GM19193 (cell line): ENCODE measurements around the gene NEK7.

Experiments used
- POLR2A ChIP-seq: IDR thresholded peaks from 4 replicates; pipeline ENCODE4 v1.6.1; 2011; ENCODE audit not compliant: insufficient read depth, insufficient read length; ENCODE audit errors: extremely low read depth

The NEK7 gene

DNA sequence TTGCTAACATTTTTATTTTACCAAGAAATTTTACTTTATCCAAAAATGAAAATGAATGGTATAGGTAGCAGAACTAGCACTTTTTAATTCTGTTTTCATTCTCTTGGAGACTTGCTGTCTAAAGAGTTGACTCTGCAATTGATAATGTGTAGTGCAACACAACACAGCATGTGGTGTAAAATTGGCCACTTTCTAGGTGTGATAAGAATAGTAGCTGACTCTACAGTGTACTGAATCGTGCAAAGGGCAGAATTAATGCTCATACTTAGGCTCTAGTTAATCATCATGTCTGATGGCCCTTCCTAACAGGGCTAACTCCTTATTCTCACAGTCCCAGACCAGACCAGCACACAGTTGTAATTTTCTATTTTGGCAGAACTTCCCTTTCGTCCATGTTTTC lies 140.5 kb downstream of the NEK7 start:
- no peak for TF ChIP-seq POLR2A

DNA sequence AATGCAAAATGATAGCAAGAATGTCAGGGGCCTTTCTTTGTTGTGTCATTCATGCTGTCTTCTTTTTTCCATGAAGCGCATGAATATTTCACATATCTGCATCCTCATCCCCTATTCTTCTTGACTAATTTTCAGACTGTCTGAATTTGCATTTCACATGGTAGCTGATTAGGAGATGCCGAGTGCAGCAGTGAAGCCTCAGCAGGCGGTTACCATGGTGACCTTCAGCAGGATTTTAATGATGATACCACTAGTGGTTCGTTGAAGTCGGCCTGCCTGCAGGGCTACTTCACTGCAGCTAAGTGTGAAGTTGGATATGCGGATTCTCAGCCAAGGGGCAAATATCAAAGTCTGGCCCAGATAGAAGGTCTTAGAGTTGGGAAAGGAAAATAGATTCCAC lies 141.8 kb downstream of the NEK7 start:
- TF ChIP-seq POLR2A = no peak

DNA sequence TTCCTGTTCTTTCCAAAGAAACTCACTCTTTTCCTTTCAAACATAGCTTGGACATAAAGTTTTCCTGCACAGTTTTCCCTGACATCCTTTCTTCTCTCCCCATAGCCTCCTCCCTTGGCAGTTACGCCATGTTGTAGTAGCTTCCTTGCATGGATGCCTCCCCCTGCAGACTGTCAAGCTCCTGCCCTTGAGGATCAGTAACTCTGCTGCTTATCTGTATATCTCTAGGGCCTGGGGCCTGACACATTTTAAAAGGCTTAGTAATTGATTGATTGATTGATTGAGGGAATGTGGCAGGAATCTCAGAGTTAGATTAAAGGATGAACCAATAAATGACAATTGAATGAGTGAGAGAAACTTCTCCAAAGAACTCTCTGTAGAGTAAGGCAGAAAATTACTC lies 143.7 kb downstream of the NEK7 start:
- no peak for TF ChIP-seq POLR2A

DNA sequence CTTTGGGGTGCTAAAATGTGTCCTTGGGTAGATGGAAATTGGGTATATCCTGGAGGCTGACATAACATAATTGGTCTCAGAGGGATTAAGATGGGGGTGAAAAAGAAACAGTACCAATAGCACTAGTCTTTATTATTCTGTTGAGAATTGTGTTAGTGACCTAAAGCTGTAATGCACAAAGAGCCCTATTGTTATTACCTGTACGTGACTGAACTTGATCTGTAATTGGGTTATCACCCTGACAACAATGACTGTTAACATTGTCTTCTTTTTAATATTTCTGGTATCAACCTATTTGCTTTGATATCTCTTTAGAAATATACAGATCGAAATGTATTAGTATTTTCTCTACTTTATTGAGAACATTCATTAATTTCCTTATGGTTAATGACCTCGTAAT lies 147.6 kb downstream of the NEK7 start:
- TF ChIP-seq POLR2A = no peak

DNA sequence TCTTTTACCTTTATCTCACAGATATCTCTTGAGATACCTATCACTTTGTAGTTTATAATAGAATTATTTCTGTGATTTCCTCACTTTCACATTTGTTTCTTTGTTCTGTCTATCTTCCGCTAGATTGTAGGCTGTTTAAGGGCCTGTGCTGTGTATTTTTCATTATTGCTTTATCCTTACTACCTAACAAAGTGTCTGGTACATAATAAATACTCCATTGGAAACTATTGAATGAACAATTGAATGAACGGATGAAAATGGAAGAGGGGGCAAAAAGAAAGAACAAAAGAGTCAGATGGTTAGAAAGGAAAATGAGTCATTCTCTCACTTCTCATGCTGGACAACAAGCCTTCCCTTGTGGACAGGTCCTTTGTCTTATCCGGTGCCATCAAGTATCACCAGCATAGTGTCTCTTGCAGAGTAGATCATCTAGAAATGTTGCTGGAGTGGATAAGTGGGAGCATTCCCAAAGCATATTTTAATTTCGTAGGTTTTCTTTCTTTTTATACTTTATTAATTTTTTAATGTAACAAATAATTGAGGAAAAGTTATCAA lies 159.8 kb downstream of the NEK7 start:
- TF ChIP-seq POLR2A = no peak

DNA sequence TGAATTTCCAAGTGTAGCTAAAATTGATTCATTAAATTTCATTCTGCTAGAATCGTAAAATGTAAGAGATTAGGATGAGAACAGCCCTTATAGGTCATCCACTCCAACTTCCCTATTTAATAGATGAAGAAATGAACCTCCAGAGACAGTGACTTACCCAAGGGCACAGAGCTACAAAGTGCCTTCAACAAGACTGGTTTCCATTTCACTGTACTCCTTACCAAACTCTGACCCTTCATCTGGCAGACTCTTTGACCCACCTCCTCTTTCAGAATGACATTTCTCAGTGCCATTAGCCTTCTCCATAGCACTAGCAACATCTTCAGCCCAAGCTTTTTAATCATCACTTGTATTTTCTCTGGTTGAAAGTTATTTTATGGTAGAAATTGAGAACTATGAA lies 161.3 kb downstream of the NEK7 start:
- no peak for TF ChIP-seq POLR2A

DNA sequence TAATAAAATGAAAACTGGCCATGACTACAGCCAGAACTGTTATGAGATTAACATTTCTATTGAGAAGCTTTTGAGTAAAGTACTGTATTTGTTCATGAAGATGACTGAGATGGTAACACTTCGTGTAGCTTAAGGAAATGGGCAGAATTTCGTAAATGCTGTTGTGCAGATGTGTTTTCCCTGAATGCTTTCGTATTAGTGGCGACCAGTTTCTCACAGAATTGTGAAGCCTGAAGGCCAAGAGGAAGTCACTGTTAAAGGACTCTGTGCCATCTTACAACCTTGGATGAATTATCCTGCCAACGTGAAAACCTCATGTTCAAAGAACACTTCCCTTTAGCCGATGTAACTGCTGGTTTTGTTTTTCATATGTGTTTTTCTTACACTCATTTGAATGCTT lies 164.0 kb downstream of the NEK7 start:
- TF ChIP-seq POLR2A = no peak

DNA sequence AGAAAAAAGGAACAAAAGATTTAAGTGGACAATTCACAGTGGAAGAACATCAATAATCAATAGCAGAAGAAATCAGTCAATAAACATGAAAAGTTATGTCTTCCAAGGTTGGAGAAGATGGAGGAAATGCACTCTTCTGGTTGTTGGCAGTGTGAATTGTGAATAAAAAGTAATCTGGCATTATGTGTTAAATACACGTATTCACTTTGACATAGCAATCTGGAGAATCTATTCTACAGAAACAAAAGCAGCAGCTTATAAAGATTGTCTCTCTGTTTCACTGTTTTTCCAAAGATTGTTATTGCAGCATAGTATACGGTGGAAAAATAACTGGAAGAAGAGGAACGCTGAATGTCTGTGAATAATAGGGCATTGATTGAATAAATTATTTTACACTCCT lies 169.4 kb downstream of the NEK7 start:
- no peak for TF ChIP-seq POLR2A

DNA sequence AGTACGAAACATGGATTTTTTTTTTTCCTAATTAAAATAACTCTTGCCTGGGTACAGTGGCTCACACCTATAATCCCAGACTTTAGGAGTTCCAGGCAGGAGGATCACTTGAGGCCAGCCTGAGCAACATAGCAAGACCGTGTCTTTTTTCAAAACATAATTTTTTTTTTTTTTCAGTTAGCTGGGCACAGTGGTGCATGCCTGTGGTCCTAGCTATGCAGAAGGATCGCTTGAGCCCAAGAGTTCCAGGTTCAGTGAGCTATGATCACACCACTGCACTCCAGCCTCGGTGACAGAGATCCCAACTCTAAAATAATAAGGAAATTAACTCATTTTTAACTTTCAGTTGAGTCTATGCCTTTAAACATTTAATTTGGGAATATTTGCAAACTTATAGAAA lies 170.1 kb downstream of the NEK7 start:
- no peak for TF ChIP-seq POLR2A

DNA sequence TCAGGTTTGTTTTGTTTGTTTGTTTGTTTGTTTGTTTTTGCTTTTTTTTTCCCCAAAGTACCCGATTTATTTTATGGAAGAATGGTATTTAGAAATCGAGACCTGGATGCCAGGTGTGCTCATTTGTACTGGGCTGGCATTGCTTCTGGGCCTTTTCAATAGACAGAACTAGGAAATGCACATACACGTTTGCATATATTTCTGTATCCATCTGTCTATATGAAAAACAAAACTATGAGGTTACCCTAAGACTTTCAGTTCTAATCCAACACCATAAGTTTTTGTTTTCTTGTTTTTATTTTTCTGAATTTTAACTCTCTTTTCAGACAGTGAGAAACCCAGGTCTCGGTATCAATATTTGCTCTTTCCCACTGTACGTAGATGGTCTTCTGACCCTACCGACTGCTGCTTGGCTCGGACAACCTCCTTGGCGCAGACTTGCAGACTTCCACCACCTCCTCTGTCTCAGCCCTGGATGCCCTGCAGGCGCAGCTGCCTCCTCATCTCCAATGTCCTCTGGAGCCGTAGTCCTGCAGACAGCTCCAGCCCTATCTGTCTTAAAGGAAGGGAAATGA lies 171.7 kb downstream of the NEK7 start:
- TF ChIP-seq POLR2A = no peak

DNA sequence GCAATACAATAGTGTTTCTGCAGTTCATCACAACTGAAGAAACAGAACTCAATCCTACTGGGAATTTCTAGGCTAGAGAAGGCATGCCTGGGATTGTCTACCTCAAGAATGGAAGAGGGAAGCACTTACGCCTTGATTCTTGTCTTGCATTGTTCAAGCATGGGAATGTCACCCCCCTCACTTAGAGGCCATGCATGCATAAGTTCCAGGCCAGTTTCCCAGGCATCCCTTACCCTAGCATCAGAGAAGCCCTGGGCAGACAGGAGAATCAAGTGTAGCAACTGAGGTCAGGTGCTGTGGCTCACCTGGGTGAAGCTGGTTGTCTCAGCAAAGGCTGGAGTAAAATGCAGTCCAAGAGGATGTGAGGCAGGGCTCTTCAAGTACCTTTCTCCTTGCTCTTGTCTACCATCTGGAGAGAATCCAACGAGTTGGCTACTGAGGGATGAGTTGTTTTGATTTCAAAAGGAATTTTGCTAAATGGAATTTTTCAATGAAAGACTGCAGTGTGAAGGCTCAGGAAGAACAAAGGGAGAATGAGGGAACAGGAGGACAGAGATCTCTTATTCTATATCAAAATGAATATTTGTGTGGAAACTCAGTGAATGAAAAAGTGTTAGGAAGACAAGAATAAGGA lies 174.3 kb downstream of the NEK7 start:
- TF ChIP-seq POLR2A = no peak

DNA sequence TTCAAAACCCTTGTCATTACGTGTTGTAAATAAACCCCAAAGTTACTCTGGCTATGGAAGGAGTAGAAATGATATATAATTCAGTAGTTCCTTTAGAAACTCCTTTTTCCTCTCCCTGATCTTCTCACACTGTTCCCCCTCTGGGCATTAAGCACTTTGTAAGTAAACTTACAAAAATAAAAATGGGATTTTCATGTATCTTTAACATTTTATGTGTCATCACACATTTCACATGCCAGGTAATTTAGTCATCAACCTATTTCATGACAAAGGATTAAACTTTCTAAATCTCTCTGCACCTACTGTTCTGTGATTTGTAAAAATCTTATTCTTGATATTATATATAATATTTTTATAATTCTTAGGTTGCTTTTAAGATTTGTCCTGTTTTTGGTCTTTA lies 176.9 kb downstream of the NEK7 start:
- no peak for TF ChIP-seq POLR2A

DNA sequence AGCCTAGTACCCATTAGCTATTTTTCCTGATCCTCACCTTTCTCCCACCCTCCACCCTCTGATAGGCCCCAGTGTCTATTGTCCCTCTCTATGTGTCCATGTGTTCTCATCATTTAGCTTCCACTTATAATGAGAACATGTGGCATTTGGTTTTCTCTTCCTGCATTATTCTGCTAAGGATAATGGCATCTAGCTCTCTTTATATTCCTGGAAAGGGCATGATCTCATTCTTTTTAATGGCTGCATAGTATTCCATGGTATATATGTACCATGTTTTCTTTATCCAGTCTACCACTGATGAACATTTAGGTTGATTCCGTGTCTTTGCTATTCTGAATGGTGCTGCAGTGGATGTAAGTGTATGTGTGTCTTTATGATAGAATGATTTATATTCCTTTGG lies 178.9 kb downstream of the NEK7 start:
- TF ChIP-seq POLR2A = no peak

DNA sequence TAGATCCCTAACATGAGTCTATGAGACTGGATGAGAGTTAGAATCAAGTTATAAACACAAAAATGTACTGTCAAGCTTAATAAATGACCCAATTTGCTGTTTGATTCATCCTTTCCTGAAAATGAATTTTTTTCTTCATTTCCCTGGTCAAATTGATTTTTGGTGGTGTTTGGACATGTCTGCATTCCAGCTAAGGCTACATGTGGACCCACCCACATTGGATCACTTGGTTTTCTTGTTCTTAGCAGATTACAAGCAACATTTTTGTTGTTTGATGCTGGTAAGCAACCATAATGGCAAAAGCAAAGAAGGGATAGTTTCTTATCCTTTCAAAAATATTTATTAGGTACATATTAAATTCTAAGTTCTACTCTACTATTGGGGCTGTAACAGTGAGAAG lies 181.1 kb downstream of the NEK7 start:
- TF ChIP-seq POLR2A = no peak

DNA sequence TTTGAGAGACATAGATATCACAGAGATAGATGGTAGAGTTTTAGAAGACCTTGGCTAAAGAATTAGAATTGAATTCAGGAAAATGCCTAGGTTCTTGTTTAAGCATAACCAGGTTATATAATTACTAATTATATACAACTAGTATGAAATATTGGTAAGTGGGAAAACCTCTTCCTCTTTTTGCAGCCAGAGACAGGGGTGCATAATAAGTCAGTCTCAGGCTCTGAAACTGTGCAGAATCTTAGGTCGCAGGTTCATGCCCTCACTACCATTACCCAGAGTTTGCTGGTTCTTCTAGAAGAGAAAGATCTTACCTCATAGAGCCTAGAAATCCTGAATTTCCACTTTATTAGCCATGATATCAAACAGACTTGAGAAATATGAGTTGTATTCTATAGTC lies 183.3 kb downstream of the NEK7 start:
- no peak for TF ChIP-seq POLR2A

DNA sequence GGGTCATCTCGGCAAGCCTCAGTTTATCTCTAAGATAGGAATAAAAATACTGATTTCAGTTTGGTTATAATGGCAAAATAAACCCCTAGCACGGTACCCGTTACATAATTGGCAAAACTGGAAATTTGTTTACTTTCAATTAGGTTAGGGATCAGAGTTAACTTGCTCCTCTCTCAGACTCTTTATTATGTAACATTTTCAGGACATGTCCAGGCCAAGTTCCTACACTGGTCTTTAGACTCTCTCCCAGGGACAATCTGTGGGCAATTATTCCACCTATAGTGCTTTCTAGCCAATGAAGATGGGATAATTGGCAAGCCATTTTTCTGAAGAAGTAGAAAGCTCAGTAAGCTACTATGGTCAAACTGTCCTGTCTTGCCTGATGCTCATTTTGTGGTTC lies 189.4 kb downstream of the NEK7 start:
- no peak for TF ChIP-seq POLR2A

DNA sequence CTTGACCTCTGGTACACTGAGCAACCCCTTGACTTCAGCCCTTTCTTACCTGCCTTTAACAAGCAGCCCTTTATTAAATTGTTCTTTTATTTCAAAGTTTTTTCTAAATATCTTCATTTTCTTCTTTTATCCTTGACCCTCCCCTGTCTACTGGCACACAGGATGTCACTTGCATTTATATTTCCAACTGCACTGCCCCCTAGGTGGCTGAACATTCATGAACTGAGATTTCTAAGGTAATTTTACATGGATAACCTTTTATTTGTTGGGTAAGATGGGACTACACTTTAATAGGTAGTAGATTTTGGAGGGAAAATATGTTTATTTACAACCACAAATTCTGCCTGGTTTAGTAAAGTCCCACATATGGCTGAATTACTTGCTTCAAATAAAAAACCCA lies 193.7 kb downstream of the NEK7 start:
- TF ChIP-seq POLR2A = no peak

DNA sequence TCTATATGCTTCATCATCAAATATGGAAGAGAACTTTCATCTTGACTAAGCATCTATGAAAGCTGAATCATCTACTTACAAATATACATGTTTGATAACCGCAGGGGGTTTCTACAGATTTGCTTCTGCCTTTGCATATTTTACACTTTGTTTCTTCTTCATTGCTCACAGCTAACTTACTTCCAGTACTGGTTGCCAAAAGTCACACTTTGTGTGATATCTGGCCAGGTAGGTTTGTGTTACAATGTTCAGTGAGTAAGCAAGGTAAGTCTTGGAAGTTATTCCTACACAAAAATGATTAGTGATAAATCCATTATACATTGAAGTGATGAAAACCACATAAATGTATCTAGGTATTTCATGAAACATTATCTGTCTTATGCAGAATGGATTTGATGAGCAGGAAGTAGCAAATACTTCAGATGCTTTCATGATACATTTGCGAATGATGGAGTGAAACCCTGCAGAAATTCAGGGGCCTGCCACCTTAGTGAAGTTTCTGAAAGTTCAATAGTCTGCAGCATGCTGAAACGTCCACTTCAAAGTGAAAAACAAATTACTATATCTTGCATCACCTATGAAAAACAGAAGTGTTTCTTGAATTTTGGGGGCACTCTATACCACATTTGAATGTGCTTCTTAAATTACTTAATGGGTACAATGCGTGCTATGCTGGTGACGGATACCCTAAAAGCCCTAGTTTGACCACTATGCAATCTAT lies 196.3 kb downstream of the NEK7 start:
- no peak for TF ChIP-seq POLR2A
